D721Med (cell line): ENCODE data around the gene CLHC1.
"Not testable (repeated sequence)": the region's sequence is repeated elsewhere in the genome, so short reads cannot be mapped to it uniquely, and the experiment has no call there.

Experiments used
- DNase-seq: peaks from one replicate; pipeline ENCODE4 v3.0.0; 2011; ENCODE audit warnings: low spot score; ENCODE audit not compliant: insufficient read length
- FAIRE-seq: peaks from 2 replicates; lab custom pipeline; 2011; peaks lifted over from hg19 to GRCh38; lab: Jason Lieb, UNC
- CTCF ChIP-seq: IDR thresholded peaks from 2 replicates; pipeline ENCODE4 v1.5.1; 2012; ENCODE audit warnings: mild to moderate bottlenecking, control low read depth; ENCODE audit not compliant: insufficient read depth; ENCODE audit errors: missing control alignments

Gene CLHC1

GRCh38 chr2:55137024-55137958 is 94.8 kb downstream of the CLHC1 start:
- DNase-seq (no peak), FAIRE-seq (no peak)
- no peak for TF ChIP-seq CTCF

GRCh38 chr2:55136138-55136541 is 96.0 kb downstream of the CLHC1 start:
- no peak for TF ChIP-seq CTCF
- DNase-seq (no peak), FAIRE-seq (no peak)

- no peak for TF ChIP-seq CTCF
- DNase-seq = no peak
- FAIRE-seq = no peak
Measured at GRCh38 chr2:55135491-55135890, 96.6 kb downstream of the CLHC1 start.

GRCh38 chr2:55134316-55134706 is 97.8 kb downstream of the CLHC1 start:
- DNase-seq (no peak), FAIRE-seq (no peak)

GRCh38 chr2:55133467-55134315 is 98.4 kb downstream of the CLHC1 start:
- TF ChIP-seq CTCF = no peak
- no peak for DNase-seq
- no peak for FAIRE-seq

More at GRCh38 chr2:55134316-55134706, 97.8 kb downstream of the CLHC1 start:
- no peak for TF ChIP-seq CTCF

- DNase-seq = no peak
- no peak for FAIRE-seq
- TF ChIP-seq CTCF = no peak
Measured at GRCh38 chr2:55130849-55131248, 101.2 kb downstream of the CLHC1 start.

- not testable (repeated sequence) for FAIRE-seq, DNase-seq
Measured at GRCh38 chr2:55126643-55127042, 105.5 kb downstream of the CLHC1 start.
